GM21367 (cell line): ENCODE data around the gene PCDHB15.
"Not testable (repeated sequence)": the region's sequence is repeated elsewhere in the genome, so short reads cannot be mapped to it uniquely, and the experiment has no call there.

ENCODE experiments used
- ATAC-seq: cut with Tn5 transposase; IDR thresholded peaks from one replicate; pipeline ENCODE4 v1.9.1; 2021; ENCODE audit not compliant: unreplicated experiment

PCDHB15 gene

GRCh38 chr5:141245250-141245717 is at the start of gene PCDHB15:
PCDHB15 (plus strand) TSS chr5:141245395; CDS start chr5:141245579, 184 bp downstream.
- no peak for ATAC-seq

- ATAC-seq = no peak
Observed at GRCh38 chr5:141196363-141196762, 48.8 kb upstream of the PCDHB15 start.

- no peak for ATAC-seq
Observed at GRCh38 chr5:141199359-141200235, 45.6 kb upstream of the PCDHB15 start, which contains the start of gene PCDHB11. PCDHB11 (plus strand) TSS chr5:141199627; CDS start chr5:141199775, 148 bp downstream.

GRCh38 chr5:141201126-141201525 is 44.1 kb upstream of the PCDHB15 start:
- not testable (repeated sequence) for ATAC-seq

- ATAC-seq = not testable (repeated sequence)
Observed at GRCh38 chr5:141201646-141202045, 43.5 kb upstream of the PCDHB15 start.

GRCh38 chr5:141208478-141208877 is 36.7 kb upstream of the PCDHB15 start, which contains the start of gene PCDHB12:
PCDHB12 (plus strand) TSS chr5:141208719; CDS start chr5:141208908, 189 bp downstream.
- no peak for ATAC-seq

GRCh38 chr5:141210281-141210680 is 34.9 kb upstream of the PCDHB15 start:
- not testable (repeated sequence) for ATAC-seq

GRCh38 chr5:141210849-141211248 is 34.3 kb upstream of the PCDHB15 start:
- ATAC-seq = not testable (repeated sequence)

GRCh38 chr5:141213656-141214339 is 31.4 kb upstream of the PCDHB15 start, which contains the start of gene PCDHB13:
PCDHB13 (plus strand) TSS chr5:141213919; CDS start chr5:141214124, 205 bp downstream.
- ATAC-seq = not testable (repeated sequence)

- ATAC-seq = not testable (repeated sequence)
Observed at GRCh38 chr5:141214583-141214982, 30.6 kb upstream of the PCDHB15 start.

- not testable (repeated sequence) for ATAC-seq
Observed at GRCh38 chr5:141215504-141215903, 29.7 kb upstream of the PCDHB15 start.

GRCh38 chr5:141216035-141216434 is 29.2 kb upstream of the PCDHB15 start:
- ATAC-seq = not testable (repeated sequence)

GRCh38 chr5:141223112-141223783 is 21.9 kb upstream of the PCDHB15 start, which contains the start of gene PCDHB14:
PCDHB14 (plus strand) TSS chr5:141223343; CDS start chr5:141223506, 163 bp downstream.
- no peak for ATAC-seq

GRCh38 chr5:141224844-141225243 is 20.4 kb upstream of the PCDHB15 start:
- ATAC-seq = not testable (repeated sequence)

- ATAC-seq = not testable (repeated sequence)
Observed at GRCh38 chr5:141225421-141225820, 19.8 kb upstream of the PCDHB15 start.

- ATAC-seq = no peak
Observed at GRCh38 chr5:141234109-141234667, 11.0 kb upstream of the PCDHB15 start.

GRCh38 chr5:141235922-141236321 is 9.3 kb upstream of the PCDHB15 start:
- ATAC-seq = not testable (repeated sequence)

- ATAC-seq = no peak
Observed at GRCh38 chr5:141236516-141237313, 8.5 kb upstream of the PCDHB15 start.

- ATAC-seq = no peak
Observed at GRCh38 chr5:141241496-141241895, 3.7 kb upstream of the PCDHB15 start.
